Measurements from ENCODE around the gene GALK2. TPM values are rescaled to one million over a fixed set of nuclear protein-coding genes. Genes with fewer than 3 reads are reported as not detected.

Gene GALK2
- total and polyA plus RNA-seq, 2 experiments from 2014 or later = 11.5 to 23.0 TPM

GRCh38 chr15:49265911-49266310 is 95.9 kb downstream of the GALK2 start:
- Histone ChIP-seq H3K27ac (ENCODE audit: low read depth) (no peak overlapping the region), H3K36me3 (ENCODE audit: insufficient read depth) (peaks cover 12% of the 10 kb centered on the region; the same call in 1 of the 2 replicates), H3F3A (replicated peaks; ENCODE audit: low read depth) (no peaks in the 10 kb centered on the region), H3K4me3 (no peak overlapping the region), H4K20me1 (replicated peaks; ENCODE audit: insufficient read depth) (no peaks in the 10 kb centered on the region; the same call in 1 of the 2 replicates), H2AFZ (no peak overlapping the region), H3K9me2 (ENCODE audit: insufficient read depth) (0 out of 2 replicates have a peak, but pooled peaks cover 7% of the 10 kb centered on the region), H3K79me2 (replicated peaks; ENCODE audit: insufficient read depth) (no peaks in the 10 kb centered on the region), H3K4me2 (no peak overlapping the region), H3K4me1 (ENCODE audit: insufficient read depth) (peaks cover under 1% of the 10 kb centered on the region; the same call in 1 of the 2 replicates), H3K27me3 (ENCODE audit: insufficient read depth) (no peaks in the 10 kb centered on the region)
- TF ChIP-seq ZNF331 (CRISPR knock-in tag; IDR thresholded peaks at IDR 0.05; ENCODE audit: low read depth) = no peak
- DNase-seq (ENCODE audit: low spot score) = no peak
- no peak overlapping the region for H3K4me3 Mint-ChIP-seq
- no peak for ATAC-seq
- peaks cover 3% of the 10 kb centered on the region; the same call in 2 of the 3 replicates for H3K4me1 Mint-ChIP-seq
- peaks cover 21% of the 10 kb centered on the region for H3K36me3 Mint-ChIP-seq (ENCODE audit: low read depth)
- H3K27ac Mint-ChIP-seq = no peak overlapping the region
- H3K9me3 Mint-ChIP-seq = peaks cover 23% of the 10 kb centered on the region
- no peaks in the 10 kb centered on the region for H3K27me3 Mint-ChIP-seq (ENCODE audit: insufficient read depth, low read depth, poor library complexity)

- peak; percentile 70 for ATAC-seq
- H3K36me3 ChIP-seq (ENCODE audit: insufficient read depth) = peaks cover 8% of the 10 kb centered on the region; the same call in 1 of the 2 replicates
- no peak overlapping the region for H3K27ac ChIP-seq (ENCODE audit: low read depth)
- no peak overlapping the region for H2AFZ ChIP-seq
- H3K27ac Mint-ChIP-seq = no peak overlapping the region; the same call in 1 of the 2 replicates
- peaks cover 10% of the 10 kb centered on the region for H3K9me3 Mint-ChIP-seq
- peaks cover 26% of the 10 kb centered on the region for H3K4me1 ChIP-seq (ENCODE audit: insufficient read depth)
- H3K4me2 ChIP-seq = no peak overlapping the region
- no peaks in the 10 kb centered on the region; the same call in 1 of the 2 replicates for H4K20me1 ChIP-seq (replicated peaks; ENCODE audit: insufficient read depth)
- no peak for TF ChIP-seq ZNF331 (CRISPR knock-in tag; IDR thresholded peaks at IDR 0.05; ENCODE audit: low read depth)
- TF ChIP-seq CREB1 (CRISPR knock-in tag; IDR thresholded peaks at IDR 0.05; ENCODE audit: low read depth) = no peak
- TF ChIP-seq EZH2phosphoT487 (IDR thresholded peaks at IDR 0.05; ENCODE audit: unreplicated experiment) = no peak
- no peak for TF ChIP-seq POLR2AphosphoS5 (IDR thresholded peaks at IDR 0.05; ENCODE audit: low read depth)
- TF ChIP-seq JUNB (IDR thresholded peaks at IDR 0.05; ENCODE audit: unreplicated experiment) = no peak
- no peak for TF ChIP-seq ZNF462 (CRISPR knock-in tag; IDR thresholded peaks at IDR 0.05)
- no peak for TF ChIP-seq ETS1 (IDR thresholded peaks at IDR 0.05)
- no peak overlapping the region for H3K4me3 Mint-ChIP-seq
- H3K27me3 ChIP-seq (ENCODE audit: insufficient read depth) = no peaks in the 10 kb centered on the region
- no peak overlapping the region for H3K4me3 ChIP-seq
- DNase-seq (ENCODE audit: low spot score) = peak; percentile 38
- H3K9me2 ChIP-seq (ENCODE audit: insufficient read depth) = 0 out of 2 replicates have a peak, but pooled peaks cover 7% of the 10 kb centered on the region
- no peaks in the 10 kb centered on the region for H3K79me2 ChIP-seq (replicated peaks; ENCODE audit: insufficient read depth)
- H3K27me3 Mint-ChIP-seq (ENCODE audit: insufficient read depth, low read depth, poor library complexity) = no peaks in the 10 kb centered on the region
- H3F3A ChIP-seq (replicated peaks; ENCODE audit: low read depth) = no peaks in the 10 kb centered on the region
- peaks cover 29% of the 10 kb centered on the region for H3K4me1 Mint-ChIP-seq
- H3K36me3 Mint-ChIP-seq (ENCODE audit: low read depth) = peaks cover 12% of the 10 kb centered on the region
These were observed 100.7 kb downstream of the GALK2 start for GRCh38 chr15:49270541-49271421.
